LNCAP (cell line): ENCODE results near the gene RNF222.

Experiments used
- TF ChIP-seq, protein P1 (sequence below): fragments of 450-650 bp; IDR thresholded peaks from 2 replicates; pipeline ENCODE4 v1.5.1; 2017; ENCODE audit warnings: mild to moderate bottlenecking

Gene RNF222

DNA sequence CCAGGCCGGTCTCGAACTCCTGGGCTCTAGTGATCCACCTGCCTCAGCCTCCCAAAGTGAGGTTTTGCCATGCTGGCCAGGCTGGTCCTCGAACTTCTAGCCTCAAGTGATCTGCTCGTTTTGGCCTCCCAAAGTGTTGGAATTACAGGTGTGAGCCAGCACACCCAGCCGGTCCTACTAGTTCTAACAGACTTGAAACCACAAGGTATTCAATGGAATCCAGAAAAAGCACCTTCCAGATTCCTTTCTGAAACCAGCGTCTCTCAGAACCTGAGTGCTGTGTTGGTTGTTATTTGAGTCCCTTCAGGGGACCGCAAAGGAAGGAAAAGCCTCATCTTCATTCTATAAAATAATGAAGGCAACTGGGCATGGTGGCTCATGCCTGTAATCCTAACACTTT, 25.2 kb downstream of the RNF222 start:
- TF ChIP-seq, protein P1, sequence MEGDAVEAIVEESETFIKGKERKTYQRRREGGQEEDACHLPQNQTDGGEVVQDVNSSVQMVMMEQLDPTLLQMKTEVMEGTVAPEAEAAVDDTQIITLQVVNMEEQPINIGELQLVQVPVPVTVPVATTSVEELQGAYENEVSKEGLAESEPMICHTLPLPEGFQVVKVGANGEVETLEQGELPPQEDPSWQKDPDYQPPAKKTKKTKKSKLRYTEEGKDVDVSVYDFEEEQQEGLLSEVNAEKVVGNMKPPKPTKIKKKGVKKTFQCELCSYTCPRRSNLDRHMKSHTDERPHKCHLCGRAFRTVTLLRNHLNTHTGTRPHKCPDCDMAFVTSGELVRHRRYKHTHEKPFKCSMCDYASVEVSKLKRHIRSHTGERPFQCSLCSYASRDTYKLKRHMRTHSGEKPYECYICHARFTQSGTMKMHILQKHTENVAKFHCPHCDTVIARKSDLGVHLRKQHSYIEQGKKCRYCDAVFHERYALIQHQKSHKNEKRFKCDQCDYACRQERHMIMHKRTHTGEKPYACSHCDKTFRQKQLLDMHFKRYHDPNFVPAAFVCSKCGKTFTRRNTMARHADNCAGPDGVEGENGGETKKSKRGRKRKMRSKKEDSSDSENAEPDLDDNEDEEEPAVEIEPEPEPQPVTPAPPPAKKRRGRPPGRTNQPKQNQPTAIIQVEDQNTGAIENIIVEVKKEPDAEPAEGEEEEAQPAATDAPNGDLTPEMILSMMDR: no peak

DNA sequence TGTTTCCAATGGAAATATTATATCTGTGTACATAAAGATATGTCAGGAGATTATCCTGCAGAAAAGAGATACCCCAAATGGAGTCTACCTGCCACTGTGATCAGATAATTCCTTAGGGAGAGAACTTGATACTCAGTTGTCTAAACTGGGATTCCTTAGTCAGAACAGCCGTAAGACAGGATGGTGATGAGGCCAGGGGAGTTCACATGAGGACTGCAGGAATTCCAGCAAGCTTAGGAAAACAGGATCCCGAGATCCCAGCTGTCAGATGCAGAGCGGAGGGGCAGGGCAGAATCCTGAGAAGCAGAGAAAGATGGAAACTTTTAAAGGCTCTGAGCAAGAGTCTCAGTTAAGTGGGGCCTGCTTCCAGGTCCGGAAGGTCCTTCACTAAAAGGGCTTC, 25.8 kb downstream of the RNF222 start:
- TF ChIP-seq, protein P1: no peak

DNA sequence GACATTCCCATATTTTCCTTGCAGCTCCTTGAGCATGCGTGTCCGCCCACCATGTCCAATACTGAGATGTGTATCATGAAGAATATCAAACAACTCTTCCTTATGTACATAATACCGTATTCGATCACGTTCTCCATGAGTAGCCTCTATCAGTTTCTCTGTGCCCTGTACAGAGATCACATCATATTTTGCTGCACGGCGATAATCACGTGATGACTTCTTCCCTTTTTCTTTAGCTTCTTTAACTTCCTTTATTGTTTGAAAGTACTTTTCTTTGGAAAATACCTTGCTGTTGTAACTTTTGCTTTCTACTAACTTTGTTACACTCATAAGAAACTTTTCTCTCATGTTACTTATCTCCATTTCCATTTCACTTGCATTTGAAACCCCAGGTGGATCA, 27.7 kb downstream of the RNF222 start:
- TF ChIP-seq, protein P1: no peak

DNA sequence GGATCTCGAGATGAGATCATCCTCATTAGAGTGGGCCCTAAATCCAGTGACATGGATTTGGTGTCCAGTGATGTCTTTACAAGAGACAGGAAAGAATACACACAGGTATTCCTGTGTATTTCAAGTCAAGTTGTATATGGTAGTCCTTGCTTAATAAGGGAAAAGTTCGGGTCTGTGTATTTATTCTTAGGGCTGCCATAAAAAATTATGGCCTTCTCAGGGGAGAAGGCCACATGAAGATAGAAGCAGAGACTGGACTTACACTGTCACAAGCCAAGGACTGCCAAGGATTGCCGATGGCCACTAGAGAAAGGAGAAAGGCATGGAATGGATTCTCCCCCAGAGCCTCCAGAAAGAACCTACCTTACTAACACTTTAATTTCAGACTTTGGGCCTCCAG, 29.4 kb downstream of the RNF222 start:
- TF ChIP-seq, protein P1: no peak

DNA sequence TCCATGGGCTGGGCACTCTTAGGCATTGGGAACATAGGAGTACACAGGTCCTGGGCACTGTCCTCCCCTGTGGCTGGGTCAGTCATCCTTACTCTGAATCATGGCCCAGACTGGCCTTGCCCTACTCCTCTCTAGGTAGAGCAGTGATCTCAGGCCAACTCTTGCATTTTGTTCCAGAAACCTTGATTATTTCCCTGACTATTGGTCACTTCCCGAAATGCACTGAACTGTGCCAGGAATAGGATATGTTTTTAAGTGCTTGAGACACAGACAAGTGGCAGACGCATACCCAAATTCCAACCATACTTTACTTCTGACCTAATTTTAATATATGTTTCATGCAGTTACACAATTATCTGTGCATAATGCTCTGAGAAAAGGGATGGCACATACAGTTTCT, 31.4 kb downstream of the RNF222 start:
- TF ChIP-seq, protein P1: no peak

DNA sequence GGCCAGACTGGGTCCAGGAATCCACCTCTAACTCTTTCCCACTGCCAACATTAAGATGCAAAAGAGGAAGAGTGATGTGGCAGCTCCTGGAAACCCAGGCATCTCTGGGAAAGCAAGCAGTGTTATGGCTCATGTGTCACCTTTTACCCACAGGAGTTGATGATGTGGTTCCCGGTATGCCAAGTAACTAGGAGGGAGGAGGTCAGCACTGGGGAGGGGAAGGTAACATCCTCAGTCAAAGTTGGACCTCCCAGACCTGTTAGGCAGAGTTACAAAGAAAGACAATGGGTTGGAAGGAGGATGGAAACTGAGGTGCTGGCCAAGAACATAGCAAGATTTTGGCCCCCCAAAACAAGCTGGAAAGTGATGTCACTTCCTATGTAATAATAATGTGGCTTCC, 32.5 kb downstream of the RNF222 start:
- TF ChIP-seq, protein P1: no peak

DNA sequence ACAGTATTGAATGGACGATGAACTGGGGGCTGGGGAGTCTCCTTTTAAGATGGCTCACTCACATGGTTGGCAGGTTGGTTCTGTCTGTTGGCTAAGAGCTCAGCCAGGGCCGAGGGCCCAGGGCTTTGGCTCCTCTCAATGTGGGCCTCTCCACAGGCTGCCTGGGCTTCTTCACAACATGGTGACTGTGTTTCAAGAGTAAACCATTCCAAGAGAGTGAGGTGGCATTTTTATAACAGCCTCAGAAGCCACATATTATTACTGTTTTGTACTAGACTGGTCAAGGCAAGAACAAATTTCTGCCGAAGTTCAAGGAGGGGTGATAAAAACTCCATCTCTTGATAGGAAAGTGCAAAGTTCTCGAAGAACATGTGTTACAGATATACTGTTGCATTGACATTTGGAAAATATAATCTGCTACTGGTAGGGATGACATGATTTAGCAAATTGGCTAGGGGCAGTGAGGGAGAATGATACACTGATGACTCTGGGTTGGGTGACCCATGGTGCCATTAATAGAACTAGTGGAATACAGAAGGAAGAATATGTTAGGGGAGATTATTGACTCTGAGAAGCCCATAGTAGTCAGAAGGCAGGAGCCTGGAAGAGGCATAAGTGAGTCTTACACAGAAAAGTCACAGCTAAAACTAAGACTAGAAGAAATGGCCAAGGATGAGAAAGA, 34.8 kb downstream of the RNF222 start:
- TF ChIP-seq, protein P1: no peak

DNA sequence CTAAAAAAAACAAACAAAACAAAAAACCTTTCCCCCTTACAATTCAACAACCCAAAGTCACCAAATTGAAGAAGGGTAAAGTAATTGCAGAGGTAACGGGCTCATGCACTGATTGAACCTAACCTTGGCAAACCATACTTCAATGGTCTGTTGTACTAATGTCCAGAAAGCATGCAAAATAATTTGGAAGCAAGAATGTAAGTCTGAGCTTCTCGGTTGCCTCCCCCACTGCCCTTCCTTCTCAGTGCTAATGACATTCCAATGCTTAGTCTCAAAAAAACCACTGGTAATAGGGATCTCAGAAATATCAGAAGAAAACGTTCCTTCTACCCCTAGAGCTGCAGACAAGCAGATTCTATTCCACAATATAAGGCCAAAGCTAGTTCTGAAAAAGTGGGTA, 36.9 kb downstream of the RNF222 start:
- TF ChIP-seq, protein P1: no peak
